A673 (cell line): ENCODE data around the gene BTBD2. TPM values are rescaled to one million over a fixed set of nuclear protein-coding genes. Genes with fewer than 3 reads are reported as not detected.
"Not testable (repeated sequence)": the region's sequence is repeated elsewhere in the genome, so short reads cannot be mapped to it uniquely, and the experiment has no call there.

Experiments used
- BruUV-seq: library from RNA; stranded (reverse); fragments of 400-500 nt; replicated peaks from 2 replicates; lab custom pipeline; 2021; lab: Mats Ljungman, UMichigan
- CTCF ChIA-PET: fragments of 300-600 bp; sonication (Branson Sonifier 250); formaldehyde crosslinking; loops from one replicate; lab custom pipeline; 2022; ENCODE audit warnings: antibody characterized with exemption; lab: Charles Lee
- POLR2A ChIA-PET: fragments of 300-600 bp; sonication (Branson Sonifier 250); formaldehyde crosslinking; loops from one replicate; lab custom pipeline; 2022; ENCODE audit warnings: antibody characterized with exemption; ENCODE audit not compliant: low non-redundant PET; lab: Charles Lee
- DNase-seq: peaks from one replicate; pipeline ENCODE4 v3.0.0-alpha.2; 2015; ENCODE audit warnings: low spot score
- H3K27ac ChIP-seq: fragments of 200-600 bp; sonication (generic); 2 replicates; pipeline ENCODE4 v1.5.1; 2016; ENCODE audit warnings: mixed run types, low read depth, mild to moderate bottlenecking, mixed read lengths, antibody characterized with exemption, low read length; ENCODE audit not compliant: poor library complexity, severe bottlenecking
- H3K27me3 ChIP-seq: fragments of 200-600 bp; sonication (generic); replicated peaks from 2 replicates; pipeline ENCODE4 v1.6.1; 2017; ENCODE audit warnings: mixed run types, low read depth, mild to moderate bottlenecking, mixed read lengths, antibody characterized with exemption, low read length; ENCODE audit not compliant: insufficient read depth, poor library complexity
- H3K36me3 ChIP-seq: fragments of 200-600 bp; sonication (generic); 2 replicates; pipeline ENCODE4 v1.6.1; 2016; ENCODE audit warnings: mixed run types, mild to moderate bottlenecking, mixed read lengths, antibody characterized with exemption, low read length; ENCODE audit not compliant: insufficient read depth, poor library complexity, severe bottlenecking
- H3K4me1 ChIP-seq: fragments of 200-600 bp; sonication (generic); 2 replicates; pipeline ENCODE4 v1.6.1; 2017; ENCODE audit warnings: mixed run types, mild to moderate bottlenecking, mixed read lengths, antibody characterized with exemption, low read length; ENCODE audit not compliant: insufficient read depth, poor library complexity, severe bottlenecking
- H3K4me3 ChIP-seq: fragments of 200-600 bp; sonication (generic); 2 replicates; pipeline ENCODE4 v1.5.1; 2016; ENCODE audit warnings: low read depth, mixed run types, mild to moderate bottlenecking, mixed read lengths, low read length; ENCODE audit not compliant: poor library complexity, severe bottlenecking
- H3K9me3 ChIP-seq: fragments of 200-600 bp; sonication (generic); 2 replicates; pipeline ENCODE4 v1.6.1; 2016; ENCODE audit warnings: mixed run types, low read depth, mild to moderate bottlenecking, mixed read lengths, antibody characterized with exemption, low read length; ENCODE audit not compliant: poor library complexity, severe bottlenecking
- EZH2 ChIP-seq: fragments of 200-600 bp; sonication (generic); IDR thresholded peaks from 2 replicates; pipeline ENCODE4 v1.6.1; 2017; ENCODE audit warnings: borderline replicate concordance, low read depth, mild to moderate bottlenecking, mixed read lengths, antibody characterized with exemption, low read length; ENCODE audit not compliant: poor library complexity, severe bottlenecking
- intact Hi-C: fragments of 100-400 bp; cut with micrococcal nuclease; formaldehyde crosslinking; loops from one replicate; pipeline ENCODE4 v1.10.0; 2022; ENCODE audit not compliant: unreplicated experiment
- total RNA-seq: library from RNA; stranded (reverse); gene quantifications from 2 replicates; pipeline ENCODE4 v1.2.3, GENCODE V29; 2021
- TF ChIP-seq, protein P1 (sequence below): fragments of 300-800, 200-600 bp; sonication (generic); conservative IDR thresholded peaks from 2 replicates; pipeline ENCODE4 v1.5.1; 2017; ENCODE audit warnings: low read depth, mild to moderate bottlenecking, antibody characterized with exemption, low read length, moderate library complexity, mixed read lengths

Gene BTBD2
- total RNA-seq, 1 experiment from 2014 or later: 91.7 TPM

DNA sequence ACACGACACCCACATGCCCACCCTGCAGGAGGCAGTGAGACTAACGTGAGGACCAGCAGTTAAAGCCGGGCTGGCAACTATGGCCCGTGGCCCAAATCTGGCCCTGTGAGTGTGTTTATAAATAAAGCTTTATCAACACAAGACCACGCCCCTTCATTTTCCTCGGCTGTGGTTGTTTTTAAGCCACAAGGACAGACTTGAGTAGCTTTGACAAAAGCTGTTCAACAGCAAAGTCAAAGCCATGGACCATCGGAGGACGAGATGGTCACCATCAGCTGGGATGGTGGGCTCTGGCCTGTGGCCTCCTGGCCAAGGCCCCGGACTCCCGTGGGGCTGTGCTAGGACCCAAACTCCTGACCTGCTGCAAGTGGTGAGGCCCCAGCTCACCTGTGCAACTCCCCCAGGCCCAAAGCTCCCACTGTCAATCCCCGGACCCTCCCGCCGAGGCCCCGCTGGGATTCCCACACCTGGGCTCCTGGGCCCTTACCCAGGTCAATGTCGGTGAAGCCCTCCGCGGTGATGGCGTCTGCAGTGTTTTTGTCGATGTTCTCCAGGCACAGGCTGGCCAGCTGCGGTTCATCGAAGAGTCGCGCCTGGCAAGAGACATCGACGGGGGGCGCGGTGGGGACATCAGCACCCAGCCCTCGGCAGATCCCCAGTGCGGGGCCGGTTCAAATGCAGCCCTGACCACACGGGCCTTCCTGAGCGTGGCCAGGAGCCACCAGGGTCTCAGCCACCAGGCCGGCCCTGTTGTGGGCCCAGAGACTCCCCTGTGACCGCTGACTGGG is 25.1 kb downstream of the BTBD2 start:
- no peaks in the 10 kb centered on the region for H3K27me3 ChIP-seq
- H3K4me1 ChIP-seq: no peaks in the 10 kb centered on the region
- H3K9me3 ChIP-seq: no peaks in the 10 kb centered on the region
- H3K27ac ChIP-seq: no peak overlapping the region
- ChIA-PET CTCF (no interaction called here), POLR2A (no interaction called here)
- TF ChIP-seq, protein P1, sequence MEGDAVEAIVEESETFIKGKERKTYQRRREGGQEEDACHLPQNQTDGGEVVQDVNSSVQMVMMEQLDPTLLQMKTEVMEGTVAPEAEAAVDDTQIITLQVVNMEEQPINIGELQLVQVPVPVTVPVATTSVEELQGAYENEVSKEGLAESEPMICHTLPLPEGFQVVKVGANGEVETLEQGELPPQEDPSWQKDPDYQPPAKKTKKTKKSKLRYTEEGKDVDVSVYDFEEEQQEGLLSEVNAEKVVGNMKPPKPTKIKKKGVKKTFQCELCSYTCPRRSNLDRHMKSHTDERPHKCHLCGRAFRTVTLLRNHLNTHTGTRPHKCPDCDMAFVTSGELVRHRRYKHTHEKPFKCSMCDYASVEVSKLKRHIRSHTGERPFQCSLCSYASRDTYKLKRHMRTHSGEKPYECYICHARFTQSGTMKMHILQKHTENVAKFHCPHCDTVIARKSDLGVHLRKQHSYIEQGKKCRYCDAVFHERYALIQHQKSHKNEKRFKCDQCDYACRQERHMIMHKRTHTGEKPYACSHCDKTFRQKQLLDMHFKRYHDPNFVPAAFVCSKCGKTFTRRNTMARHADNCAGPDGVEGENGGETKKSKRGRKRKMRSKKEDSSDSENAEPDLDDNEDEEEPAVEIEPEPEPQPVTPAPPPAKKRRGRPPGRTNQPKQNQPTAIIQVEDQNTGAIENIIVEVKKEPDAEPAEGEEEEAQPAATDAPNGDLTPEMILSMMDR: no peak
- TF ChIP-seq EZH2: no peak
- DNase-seq: no peak
- BruUV-seq: no TSS peak
- intact Hi-C loops: no loop called here
- peaks cover 68% of the 10 kb centered on the region for H3K36me3 ChIP-seq
- no peak overlapping the region for H3K4me3 ChIP-seq

DNA sequence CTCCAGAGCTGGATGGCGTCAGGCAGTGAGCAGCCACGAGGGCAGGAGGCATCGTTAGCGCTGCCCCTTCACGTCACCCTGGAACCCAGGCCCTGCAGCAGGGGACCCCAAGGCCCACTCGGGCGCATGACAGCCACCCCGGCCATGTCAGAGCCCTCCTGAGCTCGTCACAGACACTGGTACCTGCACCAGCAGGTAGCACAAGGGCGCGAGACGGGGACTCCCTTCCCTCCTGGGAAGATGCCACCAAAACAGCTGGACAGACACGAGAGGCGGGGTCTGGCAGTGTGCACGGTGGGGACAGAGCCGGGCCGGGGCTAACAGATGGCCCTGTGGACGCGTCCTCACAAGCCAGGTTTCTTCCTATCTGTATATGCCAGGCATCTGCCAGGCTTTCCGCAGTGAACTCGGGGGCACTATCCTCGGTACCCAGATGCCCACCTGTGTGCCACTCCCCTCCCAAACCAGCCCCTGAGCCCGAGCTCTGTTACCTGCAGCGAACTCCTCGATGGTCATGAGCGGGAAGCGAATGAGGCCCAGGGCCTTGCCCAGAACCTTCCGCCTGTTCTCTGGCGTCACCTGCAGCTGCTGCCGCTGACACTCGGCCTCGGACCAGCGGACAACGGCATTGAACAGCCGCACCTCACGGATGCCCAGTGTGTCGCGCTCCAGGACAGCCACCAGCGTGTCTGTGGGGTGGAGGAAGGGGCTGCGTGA is 25.8 kb downstream of the BTBD2 start:
- H3K27ac ChIP-seq: no peak overlapping the region
- no peaks in the 10 kb centered on the region for H3K4me1 ChIP-seq
- H3K9me3 ChIP-seq: no peaks in the 10 kb centered on the region
- ChIA-PET CTCF (no interaction called here), POLR2A (no interaction called here)
- TF ChIP-seq, protein P1: no peak
- TF ChIP-seq EZH2: no peak
- intact Hi-C loops: no loop called here
- BruUV-seq: no TSS peak
- no peak overlapping the region for H3K4me3 ChIP-seq
- peaks cover 73% of the 10 kb centered on the region for H3K36me3 ChIP-seq
- DNase-seq: no peak
- no peaks in the 10 kb centered on the region for H3K27me3 ChIP-seq

DNA sequence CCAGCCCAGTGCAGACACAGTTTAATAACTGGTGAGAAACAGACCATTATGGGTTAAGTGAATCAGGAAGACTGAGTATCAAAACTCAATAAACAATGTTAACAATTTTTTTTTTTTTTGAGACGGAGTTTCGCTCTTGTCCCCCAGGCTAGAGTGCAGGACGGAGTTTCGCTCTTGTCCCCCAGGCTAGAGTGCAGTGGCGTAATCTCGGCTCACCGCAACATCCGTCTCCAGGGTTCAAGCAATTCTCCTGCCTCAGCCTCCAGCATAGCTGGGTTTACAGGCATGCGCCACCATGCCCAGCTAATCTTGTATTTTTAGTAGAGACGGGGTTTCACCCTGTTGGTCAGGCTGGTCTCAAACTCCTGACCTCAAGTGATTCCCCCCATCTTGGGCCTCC is 27.1 kb downstream of the BTBD2 start:
- POLR2A ChIA-PET: not testable (repeated sequence)
- CTCF ChIA-PET: interaction anchor here (0.7 kb wide), 1 partner anchor 31 kb away, joined by 5 read pairs; no protein-coding TSS in a partner anchor
- peaks cover 73% of the 10 kb centered on the region for H3K36me3 ChIP-seq

More for the DNA sequence above, 27.1 kb downstream of the BTBD2 start:
- H3K4me1 ChIP-seq, H3K27ac ChIP-seq, intact Hi-C loops, DNase-seq, H3K9me3 ChIP-seq, BruUV-seq, H3K4me3 ChIP-seq, H3K27me3 ChIP-seq: not testable (repeated sequence)
